GM12878 (cell line): Measurements from ENCODE around the gene TOP2A. TPM values are rescaled to one million over a fixed set of nuclear protein-coding genes. Genes with fewer than 3 reads are reported as not detected.
A peak's percentile ranks its signal among the peaks of the same experiment; 100 is the strongest.

Experiments used
- ATAC-seq: fragments of 200-7000 bp; cut with Tn5 transposase; 3 replicates; pipeline ENCODE4 v1.9.1; 2020; ENCODE audit warnings: mild to moderate bottlenecking, moderate library complexity
- BruUV-seq: library from RNA; stranded (reverse); fragments of 400-500 nt; replicated peaks from 2 replicates; lab custom pipeline; 2021; lab: Mats Ljungman, UMichigan
- CTCF ChIA-PET: fragments of 300-600 bp; sonication (Branson Sonifier 250); formaldehyde crosslinking; extraction: SDS; loops from one replicate; lab custom pipeline; 2021; ENCODE audit warnings: inconsistent platforms; lab: Yijun Ruan, JAX
- POLR2A ChIA-PET: fragments of 350-600 bp; formaldehyde crosslinking; extraction: SDS; loops from one replicate; lab custom pipeline; 2021; ENCODE audit warnings: inconsistent platforms; lab: Charles Lee
- RAD21 ChIA-PET: fragments of 300-600 bp; sonication (Branson Sonifier 250); formaldehyde crosslinking; loops from one replicate; lab custom pipeline; 2023; ENCODE audit warnings: antibody characterized with exemption; ENCODE audit not compliant: unreplicated experiment; lab: Charles Lee
- SMC1A ChIA-PET: fragments of 300-600 bp; sonication (Branson Sonifier 250); formaldehyde crosslinking; loops from one replicate; lab custom pipeline; 2023; ENCODE audit not compliant: unreplicated experiment, uncharacterized antibody; lab: Charles Lee
- DNase-seq: peaks from one replicate; pipeline ENCODE4 v3.0.0-alpha.2; 2011; ENCODE audit warnings: low read depth, low spot score
- FAIRE-seq: peaks from 3 replicates; lab custom pipeline; 2011; peaks lifted over from hg19 to GRCh38; lab: Jason Lieb, UNC
- H2AFZ ChIP-seq: 2 replicates; pipeline ENCODE4 v1.6.0; 2011; ENCODE audit warnings: low read depth, low read length, control low read depth; ENCODE audit not compliant: control insufficient read depth
- H3K27ac ChIP-seq: 2 replicates; pipeline ENCODE4 v1.5.1; 2011; ENCODE audit warnings: control low read depth; ENCODE audit not compliant: control insufficient read depth, insufficient read depth
- H3K27me3 ChIP-seq, 2 experiments: replicated peaks in 1 of 2; 2 replicates each; pipeline versions ENCODE4 v1.6.0 to v1.6.1; 2011; ENCODE audit warnings: low read length in 1 of 2; ENCODE audit not compliant: control insufficient read depth in 2 of 2, insufficient read depth in 2 of 2
- H3K36me3 ChIP-seq, 2 experiments: 2 replicates each; pipeline ENCODE4 v1.5.1; 2011; ENCODE audit warnings: low read length in 1 of 2; ENCODE audit not compliant: control insufficient read depth in 2 of 2, insufficient read depth in 2 of 2
- H3K4me1 ChIP-seq: 2 replicates; pipeline ENCODE4 v1.6.1; 2011; ENCODE audit warnings: mild to moderate bottlenecking, low read length, moderate library complexity, mixed read lengths; ENCODE audit not compliant: control insufficient read depth, insufficient read depth
- H3K4me2 ChIP-seq: 2 replicates; pipeline ENCODE4 v1.6.0; 2011; ENCODE audit warnings: control low read depth; ENCODE audit not compliant: control insufficient read depth, insufficient read depth
- H3K4me3 ChIP-seq: fragments of 200-600 bp; sonication (generic); 2 replicates; pipeline ENCODE4 v1.5.1; 2016
- H3K79me2 ChIP-seq: 2 replicates; pipeline ENCODE4 v1.6.0; 2011; ENCODE audit warnings: low read length; ENCODE audit not compliant: control insufficient read depth, insufficient read depth
- H3K9ac ChIP-seq: 2 replicates; pipeline ENCODE4 v1.8.0; 2011; ENCODE audit warnings: low read length, control low read depth, mixed read lengths; ENCODE audit not compliant: control insufficient read depth, insufficient read depth
- H3K9me3 ChIP-seq: replicated peaks from 3 replicates; pipeline ENCODE4 v1.5.1; 2011; ENCODE audit warnings: mild to moderate bottlenecking, low read length; ENCODE audit not compliant: control insufficient read depth, insufficient read depth
- H4K20me1 ChIP-seq: 2 replicates; pipeline ENCODE4 v1.6.0; 2011; ENCODE audit not compliant: control insufficient read depth, insufficient read depth
- CBX3 ChIP-seq: fragments of 200-600 bp; sonication (generic); IDR thresholded peaks from 2 replicates; pipeline ENCODE4 v1.6.1; 2016; ENCODE audit warnings: low read depth, borderline replicate concordance
- MYB ChIP-seq: fragments of 150-350 bp; IDR thresholded peaks from 2 replicates; pipeline ENCODE4 v1.6.1; 2014; ENCODE audit warnings: mild to moderate bottlenecking, low read depth, low read length, borderline replicate concordance
- MYC ChIP-seq: IDR thresholded peaks from 2 replicates; pipeline ENCODE4 v1.6.1; 2011; ENCODE audit warnings: mild to moderate bottlenecking, low read length, moderate library complexity, inconsistent platforms; ENCODE audit not compliant: insufficient read depth, insufficient replicate concordance, insufficient read length, severe bottlenecking
- RUNX3 ChIP-seq: IDR thresholded peaks from 2 replicates; pipeline ENCODE4 v1.6.1; 2012; ENCODE audit warnings: low read length, inconsistent platforms
- SIN3A ChIP-seq: IDR thresholded peaks from 2 replicates; pipeline ENCODE4 v1.6.1; 2012; ENCODE audit warnings: low read depth, low read length, improper control_type of control experiment
- SMC3 ChIP-seq: IDR thresholded peaks from 2 replicates; pipeline ENCODE4 v1.6.1; 2011; ENCODE audit warnings: low read length, improper control_type of control experiment, borderline replicate concordance
- ZSCAN29 ChIP-seq: fragments of 450-650 bp; IDR thresholded peaks from 2 replicates; pipeline ENCODE4 v1.6.1; 2017; ENCODE audit warnings: mild to moderate bottlenecking, moderate library complexity
- in situ Hi-C: fragments of 300-500 bp; cut with MboI; formaldehyde crosslinking; loops from 9 replicates; pipeline ENCODE4 v1.14.3; 2018; ENCODE audit warnings: mixed read lengths
- intact Hi-C: fragments of 100-400 bp; cut with micrococcal nuclease; formaldehyde crosslinking; loops from one replicate; pipeline ENCODE4 v1.14.2; 2022; ENCODE audit not compliant: unreplicated experiment
- polyA plus RNA-seq, 11 experiments: library from polyadenylated mRNA; depleted of rRNA in 4 of 11; unstranded in 6 of 11; stranded (reverse) in 5 of 11; fragments of >200 nt; fragmentation: Nextera tagmentation in 4 of 11; fragmentation: Illumina TruSeq in 1 of 11; extraction: Ambion mirVana in 4 of 11; extraction: Trizol in 1 of 11; gene quantifications; 1 replicate in 1 of 11; 2 replicates in 10 of 11; pipeline versions ENCODE4 v1.2.1 to v1.2.3, GENCODE V29; 2011 to 2016; ENCODE audit warnings: inconsistent platforms in 2 of 11, missing spikeins in 2 of 11, low read depth in 1 of 11
- total RNA-seq, 4 experiments: library from RNA; depleted of rRNA in 3 of 4; stranded (reverse); fragments of >200 nt in 3 of 4; fragmentation: Illumina TruSeq in 1 of 4; extraction: Trizol in 1 of 4; gene quantifications; 2 replicates each; pipeline versions ENCODE4 v1.2.1 to v1.2.3, GENCODE V29; 2013 to 2021
- TF ChIP-seq, protein P1 (sequence below): IDR thresholded peaks from 2 replicates; pipeline ENCODE4 v1.6.1; 2012; ENCODE audit warnings: improper control_type of control experiment, low read depth, low read length; ENCODE audit not compliant: insufficient replicate concordance
- TF ChIP-seq, protein P2 (sequence below): IDR thresholded peaks from 2 replicates; pipeline ENCODE4 v1.6.1; 2011; ENCODE audit warnings: borderline replicate concordance, low read depth, mild to moderate bottlenecking, moderate library complexity, low read length; ENCODE audit not compliant: insufficient read depth, poor library complexity, severe bottlenecking
- TF ChIP-seq, protein P3 (sequence below), 3 experiments: IDR thresholded peaks in 2 of 3; conservative IDR thresholded peaks in 1 of 3; 2 replicates each; pipeline ENCODE4 v1.5.1; 2011; ENCODE audit warnings: low read depth in 3 of 3, low read length in 3 of 3, mild to moderate bottlenecking in 3 of 3, control low read depth in 2 of 3, moderate library complexity in 2 of 3, inconsistent platforms in 1 of 3, mixed read lengths in 1 of 3; ENCODE audit not compliant: control insufficient read depth in 2 of 3, insufficient read depth in 1 of 3; ENCODE audit errors: extremely low read depth in 1 of 3

The TOP2A gene
- total and polyA plus RNA-seq, 10 of the 15 experiments (the other 5 are each of a cell fraction or from before 2014, with no cell fraction given) = 117 to 275 (median 232) TPM

DNA sequence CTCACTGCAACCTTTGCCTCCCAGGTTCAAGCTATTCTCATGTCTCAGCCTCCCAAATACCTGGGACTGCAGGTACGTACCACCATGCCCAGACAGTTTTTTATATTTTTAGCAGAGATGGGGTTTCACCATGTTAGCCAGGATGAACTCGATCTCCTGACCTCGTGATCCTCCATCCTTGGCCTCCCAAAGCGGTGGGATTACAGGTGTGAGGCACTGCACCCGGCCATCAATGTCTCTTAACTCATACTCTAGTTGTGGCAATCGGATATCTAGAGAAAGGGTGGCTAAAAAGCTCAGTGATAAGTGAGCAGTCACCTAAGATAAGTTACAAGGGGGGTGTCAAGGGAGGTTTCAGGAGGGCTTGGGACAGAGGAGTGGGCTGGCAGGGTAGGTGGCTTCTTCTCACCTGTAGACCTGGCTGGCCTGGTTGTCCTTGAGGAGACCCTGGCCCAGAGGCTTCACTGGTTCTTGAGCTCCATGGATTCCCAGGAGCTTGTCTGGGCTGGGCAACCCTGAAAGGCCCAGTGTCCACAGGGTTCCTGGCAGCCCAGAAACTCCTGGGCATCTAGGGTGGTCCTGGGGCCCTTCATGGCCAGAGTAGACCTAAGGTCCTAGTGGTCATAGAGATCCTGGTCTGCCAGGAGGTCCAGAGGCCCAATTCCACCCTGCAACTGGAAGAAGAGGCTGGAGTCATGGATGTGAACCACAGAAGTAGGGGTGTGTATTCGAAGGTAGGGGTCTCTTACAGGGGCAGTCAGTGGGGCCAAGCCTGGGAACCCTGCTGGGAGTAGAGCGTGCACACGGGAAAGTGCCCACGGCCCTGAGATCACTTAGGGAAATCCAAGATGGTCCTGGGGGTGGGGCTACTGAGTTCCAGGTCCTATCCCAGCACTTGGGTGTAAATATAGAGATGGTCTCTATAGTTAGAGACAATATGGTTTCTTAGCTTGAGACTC, 12.9 kb upstream of the TOP2A start (continued):
- TF ChIP-seq, protein P1, sequence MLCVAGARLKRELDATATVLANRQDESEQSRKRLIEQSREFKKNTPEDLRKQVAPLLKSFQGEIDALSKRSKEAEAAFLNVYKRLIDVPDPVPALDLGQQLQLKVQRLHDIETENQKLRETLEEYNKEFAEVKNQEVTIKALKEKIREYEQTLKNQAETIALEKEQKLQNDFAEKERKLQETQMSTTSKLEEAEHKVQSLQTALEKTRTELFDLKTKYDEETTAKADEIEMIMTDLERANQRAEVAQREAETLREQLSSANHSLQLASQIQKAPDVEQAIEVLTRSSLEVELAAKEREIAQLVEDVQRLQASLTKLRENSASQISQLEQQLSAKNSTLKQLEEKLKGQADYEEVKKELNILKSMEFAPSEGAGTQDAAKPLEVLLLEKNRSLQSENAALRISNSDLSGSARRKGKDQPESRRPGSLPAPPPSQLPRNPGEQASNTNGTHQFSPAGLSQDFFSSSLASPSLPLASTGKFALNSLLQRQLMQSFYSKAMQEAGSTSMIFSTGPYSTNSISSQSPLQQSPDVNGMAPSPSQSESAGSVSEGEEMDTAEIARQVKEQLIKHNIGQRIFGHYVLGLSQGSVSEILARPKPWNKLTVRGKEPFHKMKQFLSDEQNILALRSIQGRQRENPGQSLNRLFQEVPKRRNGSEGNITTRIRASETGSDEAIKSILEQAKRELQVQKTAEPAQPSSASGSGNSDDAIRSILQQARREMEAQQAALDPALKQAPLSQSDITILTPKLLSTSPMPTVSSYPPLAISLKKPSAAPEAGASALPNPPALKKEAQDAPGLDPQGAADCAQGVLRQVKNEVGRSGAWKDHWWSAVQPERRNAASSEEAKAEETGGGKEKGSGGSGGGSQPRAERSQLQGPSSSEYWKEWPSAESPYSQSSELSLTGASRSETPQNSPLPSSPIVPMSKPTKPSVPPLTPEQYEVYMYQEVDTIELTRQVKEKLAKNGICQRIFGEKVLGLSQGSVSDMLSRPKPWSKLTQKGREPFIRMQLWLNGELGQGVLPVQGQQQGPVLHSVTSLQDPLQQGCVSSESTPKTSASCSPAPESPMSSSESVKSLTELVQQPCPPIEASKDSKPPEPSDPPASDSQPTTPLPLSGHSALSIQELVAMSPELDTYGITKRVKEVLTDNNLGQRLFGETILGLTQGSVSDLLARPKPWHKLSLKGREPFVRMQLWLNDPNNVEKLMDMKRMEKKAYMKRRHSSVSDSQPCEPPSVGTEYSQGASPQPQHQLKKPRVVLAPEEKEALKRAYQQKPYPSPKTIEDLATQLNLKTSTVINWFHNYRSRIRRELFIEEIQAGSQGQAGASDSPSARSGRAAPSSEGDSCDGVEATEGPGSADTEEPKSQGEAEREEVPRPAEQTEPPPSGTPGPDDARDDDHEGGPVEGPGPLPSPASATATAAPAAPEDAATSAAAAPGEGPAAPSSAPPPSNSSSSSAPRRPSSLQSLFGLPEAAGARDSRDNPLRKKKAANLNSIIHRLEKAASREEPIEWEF = no peak
- no peak for TF ChIP-seq CBX3

DNA sequence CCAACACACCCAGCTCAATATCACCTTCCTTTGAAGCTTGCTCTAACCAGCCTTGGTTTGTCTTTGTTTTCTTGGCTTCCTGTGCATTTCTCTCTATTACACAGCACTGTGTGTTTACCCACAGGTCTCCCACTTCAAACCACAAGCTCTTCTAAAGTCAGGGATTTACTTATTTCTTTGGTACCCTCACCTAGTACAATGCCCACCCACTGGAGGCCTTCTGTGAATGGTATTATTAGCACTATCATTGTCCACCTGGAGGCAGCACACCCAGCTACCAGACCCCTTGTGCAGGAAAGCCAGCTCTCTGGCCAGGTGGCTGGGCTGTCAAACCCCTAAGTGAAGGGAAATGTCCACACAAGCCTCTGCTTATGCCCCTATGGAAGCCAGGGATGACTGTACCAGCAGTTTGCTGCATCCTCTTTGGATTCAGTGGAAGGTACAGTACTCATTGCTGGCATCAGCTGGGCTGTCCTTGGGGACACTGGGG, 9.4 kb upstream of the TOP2A start:
- DNase-seq (no peak), FAIRE-seq (no peak), ATAC-seq (peak; percentile 59)
- Histone ChIP-seq H3K9ac (no peak overlapping the region), H3K27me3 (peaks cover 0 to 3% of the 10 kb centered on the region in 2 experiments; a peak in 1 of 4 replicates), H3K4me1 (peaks cover 2% of the 10 kb centered on the region; the same call in 1 of the 2 replicates), H2AFZ (no peak overlapping the region), H3K4me3 (no peak overlapping the region), H3K27ac (no peak overlapping the region), H3K36me3 (no peaks in the 10 kb centered on the region), H4K20me1 (no peaks in the 10 kb centered on the region), H3K9me3 (no peaks in the 10 kb centered on the region; the same call in 2 of the 3 replicates), H3K4me2 (no peak overlapping the region), H3K79me2 (no peaks in the 10 kb centered on the region)
- intact Hi-C loops = no loop called here
- ChIA-PET POLR2A (interaction anchor here (0.5 kb wide), 1 partner anchor 38 kb away, joined by 3 read pairs; no protein-coding TSS in a partner anchor), SMC1A (interaction anchor here (0.8 to 2.1 kb wide), 7 partner anchors 9 to 106 kb away, joined by 3 to 9 read pairs (median 6); partner anchors contain the start of genes IGFBP4 and TOP2A), RAD21 (interaction anchor here (0.8 kb wide), 1 partner anchor 9 kb away, joined by 3 read pairs; the partner anchor contains the start of gene TOP2A), CTCF (interaction anchor here (0.8 to 2.4 kb wide), 14 partner anchors 10 to 207 kb away, joined by 3 to 15 read pairs (median 4); partner anchors contain the start of genes TOP2A and WIPF2)
- in situ Hi-C loops = loop anchor here (25.0 kb wide), 1 partner anchor 110 kb away; no protein-coding TSS in a partner anchor
- BruUV-seq = no TSS peak
- TF ChIP-seq MYB (no peak), SIN3A (no peak), RUNX3 (peak; percentile 68), ZSCAN29 (no peak), SMC3 (no peak), MYC (no peak)
- TF ChIP-seq, protein P2, sequence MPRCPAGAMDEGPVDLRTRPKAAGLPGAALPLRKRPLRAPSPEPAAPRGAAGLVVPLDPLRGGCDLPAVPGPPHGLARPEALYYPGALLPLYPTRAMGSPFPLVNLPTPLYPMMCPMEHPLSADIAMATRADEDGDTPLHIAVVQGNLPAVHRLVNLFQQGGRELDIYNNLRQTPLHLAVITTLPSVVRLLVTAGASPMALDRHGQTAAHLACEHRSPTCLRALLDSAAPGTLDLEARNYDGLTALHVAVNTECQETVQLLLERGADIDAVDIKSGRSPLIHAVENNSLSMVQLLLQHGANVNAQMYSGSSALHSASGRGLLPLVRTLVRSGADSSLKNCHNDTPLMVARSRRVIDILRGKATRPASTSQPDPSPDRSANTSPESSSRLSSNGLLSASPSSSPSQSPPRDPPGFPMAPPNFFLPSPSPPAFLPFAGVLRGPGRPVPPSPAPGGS = no peak
- TF ChIP-seq, protein P3, sequence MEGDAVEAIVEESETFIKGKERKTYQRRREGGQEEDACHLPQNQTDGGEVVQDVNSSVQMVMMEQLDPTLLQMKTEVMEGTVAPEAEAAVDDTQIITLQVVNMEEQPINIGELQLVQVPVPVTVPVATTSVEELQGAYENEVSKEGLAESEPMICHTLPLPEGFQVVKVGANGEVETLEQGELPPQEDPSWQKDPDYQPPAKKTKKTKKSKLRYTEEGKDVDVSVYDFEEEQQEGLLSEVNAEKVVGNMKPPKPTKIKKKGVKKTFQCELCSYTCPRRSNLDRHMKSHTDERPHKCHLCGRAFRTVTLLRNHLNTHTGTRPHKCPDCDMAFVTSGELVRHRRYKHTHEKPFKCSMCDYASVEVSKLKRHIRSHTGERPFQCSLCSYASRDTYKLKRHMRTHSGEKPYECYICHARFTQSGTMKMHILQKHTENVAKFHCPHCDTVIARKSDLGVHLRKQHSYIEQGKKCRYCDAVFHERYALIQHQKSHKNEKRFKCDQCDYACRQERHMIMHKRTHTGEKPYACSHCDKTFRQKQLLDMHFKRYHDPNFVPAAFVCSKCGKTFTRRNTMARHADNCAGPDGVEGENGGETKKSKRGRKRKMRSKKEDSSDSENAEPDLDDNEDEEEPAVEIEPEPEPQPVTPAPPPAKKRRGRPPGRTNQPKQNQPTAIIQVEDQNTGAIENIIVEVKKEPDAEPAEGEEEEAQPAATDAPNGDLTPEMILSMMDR (IDR thresholded peaks at IDR 0.05 in 2 of 3, conservative IDR thresholded peaks at IDR 0.05 in 1 of 3; ENCODE audit: control insufficient read depth in 2 of 3, extremely low read depth in 1 of 3, insufficient read depth in 1 of 3, low read depth in 3 of 3, low read length in 3 of 3) = 0 out of 6 replicates have a peak, but pooled peaks of 1 of the 3 experiments have one; percentile 0
